ENCODE results near the gene CLBA1.
"Not testable (repeated sequence)": the region's sequence is repeated elsewhere in the genome, so short reads cannot be mapped to it uniquely, and the experiment has no call there.

CLBA1 gene

DNA sequence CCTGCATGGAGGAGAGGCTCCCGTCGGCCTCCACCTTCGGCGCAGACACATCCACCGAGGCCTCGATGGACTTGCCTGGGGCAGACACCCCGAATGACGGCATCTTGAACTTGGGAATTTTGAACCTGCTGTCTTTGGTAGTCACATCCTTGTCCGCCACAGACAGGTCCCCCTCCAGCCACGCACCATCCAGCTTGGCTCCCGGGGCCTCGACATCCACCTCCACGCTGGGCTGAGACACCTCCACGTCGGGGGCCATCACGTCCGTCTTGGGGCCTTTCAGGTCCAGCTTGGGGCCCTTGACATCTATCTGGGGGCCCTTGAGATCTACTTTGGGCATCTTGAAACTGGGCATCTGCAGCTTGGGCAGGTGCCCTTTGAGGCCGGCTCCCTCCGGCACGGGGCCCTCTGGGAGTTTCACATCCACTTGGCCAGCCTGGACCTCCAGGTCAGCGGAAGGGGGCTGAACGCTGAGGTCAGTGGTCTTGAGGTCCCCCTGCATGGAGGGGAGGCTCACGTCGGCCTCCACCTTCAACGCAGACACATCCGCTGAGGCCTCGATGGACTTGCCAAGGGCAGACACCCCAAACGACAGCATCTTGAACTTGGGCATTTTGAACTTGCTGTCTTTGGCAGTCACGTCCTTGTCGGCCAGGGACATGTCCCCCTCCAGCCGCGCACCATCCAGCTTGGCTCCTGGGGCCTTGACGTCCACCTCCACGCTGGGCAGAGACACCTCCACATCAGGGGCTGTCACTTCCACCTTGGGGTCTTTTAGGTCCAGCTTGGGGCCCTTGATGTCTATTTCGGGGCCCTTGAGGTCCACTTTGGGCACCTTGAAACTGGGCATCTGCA lies 37.5 kb upstream of the CLBA1 start:
- not testable (repeated sequence) for DNase-seq

DNA sequence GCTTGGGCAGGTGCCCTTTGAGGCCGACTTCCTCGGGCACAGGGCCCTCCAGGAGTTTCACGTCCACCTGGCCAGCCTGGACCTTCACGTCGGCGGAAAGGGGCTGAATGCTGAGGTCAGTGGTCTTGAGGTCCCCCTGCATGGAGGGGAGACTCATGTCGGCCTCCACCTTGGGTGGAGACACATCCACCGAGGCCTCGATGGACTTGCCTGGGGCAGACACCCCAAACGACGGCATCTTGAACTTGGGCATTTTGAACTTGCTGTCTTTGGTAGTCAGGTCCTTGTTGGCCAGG lies 36.9 kb upstream of the CLBA1 start:
- no peak for DNase-seq

GRCh38 chr14:104949406-104949955 lies 36.1 kb upstream of the CLBA1 start:
- DNase-seq = not testable (repeated sequence)

DNA sequence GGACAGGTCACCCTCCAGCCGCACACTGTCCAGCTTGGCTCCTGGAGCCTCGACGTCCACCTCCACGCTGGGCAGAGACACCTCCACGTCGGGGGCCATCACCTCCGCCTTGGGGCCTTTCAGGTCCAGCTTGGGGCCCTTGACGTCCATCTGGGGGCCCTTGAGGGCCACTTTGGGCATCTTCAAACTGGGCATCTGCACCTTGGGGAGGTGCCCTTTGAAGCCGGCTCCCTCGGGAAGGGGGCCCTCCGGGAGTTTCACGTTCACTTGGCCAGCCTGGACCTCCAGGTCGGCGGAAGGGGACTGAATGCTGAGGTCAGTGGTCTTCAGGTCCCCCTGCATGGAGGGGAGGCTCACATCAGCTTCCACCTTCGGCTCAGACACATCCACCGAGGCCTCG lies 35.6 kb upstream of the CLBA1 start:
- no peak for DNase-seq

GRCh38 chr14:104950701-104951100 lies 34.9 kb upstream of the CLBA1 start:
- DNase-seq = not testable (repeated sequence)

DNA sequence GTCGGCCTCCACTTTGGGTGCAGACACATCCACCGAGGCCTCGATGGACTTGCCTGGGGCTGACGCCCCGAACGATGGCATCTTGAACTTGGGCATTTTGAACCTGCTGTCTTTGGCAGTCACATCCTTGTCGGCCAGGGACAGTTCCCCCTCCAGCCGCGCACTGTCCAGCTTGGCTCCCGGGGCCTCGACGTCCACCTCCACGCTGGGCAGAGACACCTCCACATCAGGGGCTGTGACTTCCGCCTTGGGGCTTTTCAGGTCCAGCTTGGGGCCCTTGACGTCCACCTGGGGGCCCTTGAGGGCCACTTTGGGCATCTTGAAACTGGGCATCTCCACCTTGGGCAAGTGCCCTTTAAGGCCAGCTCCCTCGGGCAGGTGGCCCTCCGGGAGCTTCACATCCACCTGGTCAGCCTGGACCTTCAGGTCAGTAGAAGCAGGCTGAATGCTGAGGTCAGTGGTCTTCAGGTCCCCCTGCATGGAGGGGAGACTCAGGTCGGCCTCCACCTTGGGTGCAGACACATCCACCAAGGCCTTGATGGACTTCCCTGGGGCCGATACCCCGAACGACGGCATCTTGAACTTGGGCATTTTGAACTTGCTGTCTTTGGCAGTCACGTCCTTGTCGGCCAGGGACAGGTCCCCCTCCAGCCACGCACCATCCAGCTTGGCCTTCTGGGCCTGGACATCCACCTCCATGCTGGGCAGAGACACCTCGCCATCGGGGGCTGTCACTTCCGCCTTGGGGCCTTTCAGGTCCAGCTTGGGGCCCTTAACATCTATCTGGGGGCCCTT lies 33.5 kb upstream of the CLBA1 start:
- DNase-seq = not testable (repeated sequence)

DNA sequence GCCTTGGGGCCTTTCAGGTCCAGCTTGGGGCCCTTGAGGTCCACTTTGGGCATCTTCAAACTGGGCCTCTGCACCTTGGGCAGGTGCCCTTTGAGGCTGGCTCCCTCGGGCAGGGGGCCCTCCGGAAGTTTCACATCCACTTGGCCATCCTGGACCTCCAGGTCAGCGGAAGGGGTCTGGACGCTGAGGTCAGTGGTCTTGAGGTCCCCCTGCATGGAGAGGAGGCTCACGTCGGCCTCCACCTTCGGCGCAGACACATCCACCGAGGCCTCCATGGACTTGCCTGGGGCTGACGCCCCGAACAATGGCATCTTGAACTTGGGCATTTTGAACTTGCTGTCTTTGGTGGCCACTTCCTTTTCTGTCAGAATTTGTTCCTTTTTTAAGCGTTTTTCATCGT lies 32.5 kb upstream of the CLBA1 start:
- DNase-seq = no peak

GRCh38 chr14:104953896-104954656 lies 31.5 kb upstream of the CLBA1 start:
- DNase-seq = no peak

DNA sequence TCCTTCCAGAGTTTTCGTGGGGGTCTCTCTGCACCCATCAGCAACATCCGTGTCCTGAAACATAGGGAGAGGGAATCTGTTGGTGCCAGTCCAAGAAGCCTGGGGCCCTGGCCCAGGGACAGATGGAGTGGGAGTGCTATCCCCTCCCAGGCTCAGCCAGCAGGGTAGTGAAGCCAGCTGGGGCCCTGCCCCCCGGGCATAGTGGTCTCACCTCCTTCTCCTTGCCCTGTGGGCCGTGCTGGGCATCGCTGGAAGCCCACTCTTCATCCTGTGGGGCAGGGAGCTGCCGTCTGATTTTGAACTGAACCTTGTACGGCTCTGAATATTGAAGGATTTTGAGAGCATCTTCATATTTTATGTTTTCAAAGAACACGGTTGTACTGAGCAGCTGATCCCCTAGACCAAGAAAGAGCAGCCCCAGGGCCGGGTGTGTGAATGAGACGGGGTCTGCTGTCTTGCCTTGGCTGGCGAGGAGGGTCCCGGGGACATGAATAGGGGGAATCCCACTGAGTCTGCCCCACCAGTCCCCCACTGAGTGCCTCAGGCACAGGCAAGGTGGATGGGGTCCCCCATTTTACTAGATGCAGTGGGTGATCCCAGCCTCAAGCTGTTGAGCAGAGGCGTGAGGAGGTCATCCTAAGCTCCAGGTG lies 30.7 kb upstream of the CLBA1 start:
- DNase-seq = no peak

DNA sequence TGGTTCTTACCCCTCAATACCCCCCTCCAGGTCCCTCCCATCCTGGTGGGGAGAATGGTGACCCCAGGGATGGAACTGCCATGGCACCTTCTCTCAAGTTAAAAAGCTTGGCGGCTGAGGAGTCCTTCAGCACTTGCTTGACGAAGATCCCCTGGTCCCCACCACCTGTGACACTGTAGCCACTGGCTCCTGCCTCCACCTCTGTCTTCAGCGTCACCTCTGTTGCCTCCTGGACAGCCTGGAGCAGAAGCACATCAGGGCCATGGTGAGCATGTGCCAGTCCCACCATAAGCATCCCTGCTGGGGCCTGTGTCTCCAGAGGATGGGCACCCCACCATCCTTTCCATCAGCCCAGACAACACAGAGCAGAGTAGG lies 30.2 kb upstream of the CLBA1 start:
- no peak for DNase-seq

DNA sequence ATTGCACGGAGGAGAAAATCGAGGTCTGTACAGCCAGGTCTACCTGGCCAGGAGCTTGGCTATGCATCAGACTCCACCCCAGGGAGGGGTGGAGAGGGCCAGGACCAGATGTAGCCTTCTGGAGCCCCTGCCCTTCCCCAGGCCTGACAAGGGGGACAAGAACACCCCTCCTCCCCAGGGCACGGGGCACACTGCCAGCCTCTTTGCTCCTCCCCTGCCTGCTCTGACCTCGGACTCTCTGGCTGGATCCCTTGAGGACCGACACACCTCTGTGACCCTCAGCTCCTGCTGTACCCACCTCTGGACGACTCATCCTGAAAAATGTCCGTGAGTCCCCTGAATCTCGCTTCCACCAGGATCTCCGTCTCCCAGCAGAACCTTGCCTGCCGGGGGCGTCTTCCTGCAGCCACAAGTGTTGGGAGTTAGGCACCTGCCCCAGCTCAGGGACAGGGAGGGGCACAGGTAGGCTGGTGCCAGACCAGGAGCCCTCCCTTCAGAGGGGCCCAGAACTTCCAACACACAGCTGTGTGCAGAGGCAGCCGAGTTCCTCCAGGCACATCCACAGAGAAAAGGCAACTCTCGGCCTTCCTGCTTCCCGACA lies 29.2 kb upstream of the CLBA1 start:
- no peak for DNase-seq

- DNase-seq = no peak
Observed at GRCh38 chr14:104957146-104958113, 28.2 kb upstream of the CLBA1 start.

GRCh38 chr14:104964546-104964945 lies 21.0 kb upstream of the CLBA1 start:
- no peak for DNase-seq

DNA sequence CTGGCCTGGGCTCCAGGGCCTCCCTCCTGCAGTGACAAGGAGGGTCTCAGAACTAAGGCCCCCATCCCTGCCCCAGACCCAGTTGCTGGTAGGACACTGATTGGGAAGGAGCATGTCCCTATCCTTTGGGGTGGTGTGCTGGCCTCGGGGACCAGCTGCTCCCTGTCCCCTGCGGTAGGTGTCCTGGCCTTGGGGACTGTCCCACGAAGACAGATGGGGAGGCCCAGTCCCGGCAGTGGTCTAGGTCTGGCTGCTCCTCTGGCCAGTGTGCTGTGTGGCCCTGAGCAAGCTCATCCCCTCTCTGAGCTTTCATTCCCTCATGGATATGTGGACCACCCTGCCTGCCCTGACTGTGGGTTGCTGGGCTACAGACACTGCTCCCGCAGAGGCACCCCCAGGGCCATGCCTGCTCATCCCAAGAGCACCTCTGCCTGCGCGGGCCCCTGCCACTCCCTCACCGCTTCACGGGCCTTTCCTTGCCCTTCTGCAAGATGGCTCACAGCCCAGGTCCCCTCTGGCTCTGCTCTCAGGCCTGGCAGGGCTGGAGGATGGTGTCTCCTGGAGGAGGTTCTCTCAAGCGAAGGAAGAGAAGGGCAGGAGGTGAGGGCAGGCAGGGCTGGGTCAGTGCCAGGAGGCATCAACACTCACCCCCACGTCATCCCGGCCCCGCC lies 19.9 kb upstream of the CLBA1 start:
- DNase-seq = no peak

DNA sequence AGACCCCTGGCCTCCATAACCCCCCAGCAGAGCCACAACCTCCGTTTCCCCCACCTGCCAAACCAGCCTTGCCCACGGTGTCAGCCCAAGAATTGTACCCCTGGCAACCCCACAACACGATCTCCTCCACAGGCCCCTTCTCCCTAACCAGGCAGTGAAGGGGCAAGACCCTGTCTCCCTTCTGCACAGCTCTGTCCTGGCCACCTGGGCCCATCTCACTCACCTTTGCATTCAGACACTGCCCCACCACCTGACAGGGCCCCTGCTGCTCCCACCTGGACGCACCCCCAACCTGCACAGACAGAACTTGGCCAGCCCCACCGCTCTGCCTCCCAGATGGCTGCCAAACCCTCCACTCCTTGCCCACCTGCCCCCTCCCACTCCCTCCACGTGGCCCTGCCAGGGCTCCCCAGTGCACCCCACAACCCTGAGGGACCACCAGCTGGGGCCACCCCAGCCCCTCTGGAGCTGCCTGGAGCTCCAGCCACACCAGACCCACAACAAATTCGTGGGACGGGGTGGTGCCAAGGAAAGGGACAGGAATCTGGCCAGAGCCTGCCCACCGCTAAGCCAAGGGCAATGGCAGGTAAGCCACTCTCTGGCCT lies 19.2 kb upstream of the CLBA1 start:
- no peak for DNase-seq

- no peak for DNase-seq
Observed at GRCh38 chr14:104966981-104967385, 18.6 kb upstream of the CLBA1 start.

- DNase-seq = peak in 1 of 51 donors; percentile 9
Observed at GRCh38 chr14:104967386-104968152, 18.0 kb upstream of the CLBA1 start.

- peak in 2 of 51 donors; percentile 20 to 24 for DNase-seq
Observed at GRCh38 chr14:104968153-104968527, 17.4 kb upstream of the CLBA1 start.
